HG03280 (cell line): Measurements from ENCODE around the gene MRPL49.

ENCODE experiments used
- ATAC-seq: cut with Tn5 transposase; IDR thresholded peaks from one replicate; pipeline ENCODE4 v1.9.1; 2021; ENCODE audit warnings: mild to moderate bottlenecking, moderate library complexity; ENCODE audit not compliant: unreplicated experiment

MRPL49 gene

GRCh38 chr11:65102142-65103095 is 19.7 kb upstream of the MRPL49 start:
- no peak for ATAC-seq

GRCh38 chr11:65103476-65103875 is 18.6 kb upstream of the MRPL49 start:
- no peak for ATAC-seq

- ATAC-seq: no peak
These were observed 17.5 kb upstream of the MRPL49 start for GRCh38 chr11:65104628-65105027.

- no peak for ATAC-seq
These were observed 15.0 kb upstream of the MRPL49 start for GRCh38 chr11:65107078-65107477.

- no peak for ATAC-seq
These were observed 14.2 kb upstream of the MRPL49 start for GRCh38 chr11:65107751-65108468.

- no peak for ATAC-seq
These were observed 13.5 kb upstream of the MRPL49 start for GRCh38 chr11:65108469-65109123.

GRCh38 chr11:65109231-65110198 is 12.6 kb upstream of the MRPL49 start:
- no peak for ATAC-seq

- ATAC-seq: no peak
These were observed 11.7 kb upstream of the MRPL49 start for GRCh38 chr11:65110354-65110861.

- no peak for ATAC-seq
These were observed 10.9 kb upstream of the MRPL49 start for GRCh38 chr11:65111159-65111743.

- peak; percentile 65 for ATAC-seq
These were observed 10.2 kb upstream of the MRPL49 start, which contains the start of gene TM7SF2 for GRCh38 chr11:65111744-65112545. Gene TM7SF2 (plus strand): TSS chr11:65111872. CDS start chr11:65112016, 144 bp downstream.

- ATAC-seq: no peak
These were observed 9.4 kb upstream of the MRPL49 start for GRCh38 chr11:65112546-65113360.

GRCh38 chr11:65113361-65113756 is 8.8 kb upstream of the MRPL49 start:
- no peak for ATAC-seq

- no peak for ATAC-seq
These were observed 8.3 kb upstream of the MRPL49 start for GRCh38 chr11:65113839-65114238.

GRCh38 chr11:65114538-65115171 is 7.5 kb upstream of the MRPL49 start:
- ATAC-seq: no peak

- ATAC-seq: no peak
These were observed 6.6 kb upstream of the MRPL49 start for GRCh38 chr11:65115361-65116082.

GRCh38 chr11:65116370-65117205 is 5.5 kb upstream of the MRPL49 start:
- no peak for ATAC-seq
